Panc1 (cell line): ENCODE data around the gene LPP. TPM values are rescaled to one million over a fixed set of nuclear protein-coding genes. Genes with fewer than 3 reads are reported as not detected.

Experiments
- ATAC-seq: fragments of 200-7000 bp; cut with Tn5 transposase; 2 replicates; pipeline ENCODE4 v1.9.1; 2020; ENCODE audit warnings: mild to moderate bottlenecking, moderate library complexity
- BruUV-seq: library from RNA; stranded (reverse); fragments of 400-500 nt; replicated peaks from 2 replicates; lab custom pipeline; 2021; lab: Mats Ljungman, UMichigan
- CTCF ChIA-PET: fragments of 300-600 bp; sonication (Branson Sonifier 250); formaldehyde crosslinking; loops from one replicate; lab custom pipeline; 2022; ENCODE audit warnings: antibody characterized with exemption; lab: Charles Lee
- POLR2A ChIA-PET: fragments of 300-600 bp; sonication (Branson Sonifier 250); formaldehyde crosslinking; loops from one replicate; lab custom pipeline; 2022; ENCODE audit warnings: antibody characterized with exemption; lab: Charles Lee
- DNase-seq: peaks from one replicate; pipeline ENCODE4 v3.0.0-alpha.2; 2010; ENCODE audit warnings: low read depth, low spot score
- H3K27ac ChIP-seq: 2 replicates; pipeline ENCODE4 v1.5.1; 2011; ENCODE audit warnings: mild to moderate bottlenecking, low read length, inconsistent platforms
- H3K27me3 ChIP-seq: fragments of 200-500 bp; sonication (Bioruptor generic); 2 replicates; pipeline ENCODE4 v1.6.0; 2014; ENCODE audit warnings: low read length, inconsistent platforms; ENCODE audit not compliant: control insufficient read depth, insufficient read depth
- H3K36me3 ChIP-seq: fragments of 200-500 bp; sonication (Bioruptor generic); 2 replicates; pipeline ENCODE4 v1.5.1; 2014; ENCODE audit warnings: inconsistent platforms, mild to moderate bottlenecking, low read length, moderate library complexity; ENCODE audit not compliant: control insufficient read depth, insufficient read depth
- H3K4me1 ChIP-seq: 2 replicates; pipeline ENCODE4 v1.5.1; 2011; ENCODE audit warnings: inconsistent platforms, mild to moderate bottlenecking, low read length, moderate library complexity; ENCODE audit not compliant: control insufficient read depth, insufficient read depth
- H3K4me3 ChIP-seq, 2 experiments: 2 replicates each; pipeline ENCODE4 v1.5.1; 2011 to 2012; ENCODE audit warnings: low read depth in 2 of 2, low read length in 2 of 2, mild to moderate bottlenecking in 2 of 2, inconsistent platforms in 1 of 2, moderate library complexity in 1 of 2
- H3K9me3 ChIP-seq: fragments of 200-500 bp; sonication (Bioruptor generic); 2 replicates; pipeline ENCODE4 v1.5.1; 2014; ENCODE audit warnings: low read depth, mild to moderate bottlenecking, inconsistent platforms, low read length, moderate library complexity; ENCODE audit not compliant: control insufficient read depth, insufficient read depth
- POLR2AphosphoS5 ChIP-seq: IDR thresholded peaks from 2 replicates; pipeline ENCODE4 v1.6.1; 2012; ENCODE audit warnings: mild to moderate bottlenecking, low read depth, low read length, moderate library complexity
- REST ChIP-seq, 2 experiments: IDR thresholded peaks; 2 replicates each; pipeline ENCODE4 v1.6.1; 2011 to 2012; ENCODE audit warnings: low read depth in 2 of 2, control low read depth in 1 of 2, low read length in 1 of 2, mild to moderate bottlenecking in 1 of 2, moderate library complexity in 1 of 2; ENCODE audit not compliant: insufficient read depth in 1 of 2
- SIN3A ChIP-seq: IDR thresholded peaks from 2 replicates; pipeline ENCODE4 v1.6.1; 2012; ENCODE audit warnings: low read depth, mild to moderate bottlenecking, low read length, moderate library complexity, borderline replicate concordance; ENCODE audit not compliant: insufficient read depth
- TCF7L2 ChIP-seq: IDR thresholded peaks from 2 replicates; pipeline ENCODE4 v1.6.1; 2011; ENCODE audit warnings: mild to moderate bottlenecking, low read depth, low read length, inconsistent platforms
- in situ Hi-C: cut with HindIII; loops from 2 replicates; pipeline ENCODE4 v1.10.0; 2016; ENCODE audit warnings: low sequenced_read_pairs, low pct_unique_long_range_greater_than_20kb
- intact Hi-C: fragments of 100-400 bp; cut with micrococcal nuclease; formaldehyde crosslinking; loops from one replicate; pipeline ENCODE4 v1.10.0; 2022; ENCODE audit not compliant: unreplicated experiment
- total RNA-seq: library from RNA; stranded (reverse); gene quantifications from one replicate; pipeline ENCODE4 v1.2.1, GENCODE V29; 2021; ENCODE audit not compliant: unreplicated experiment
- TF ChIP-seq, protein P1 (sequence below): fragments of 450-650 bp; IDR thresholded peaks from 2 replicates; pipeline ENCODE4 v1.5.1; 2017; ENCODE audit warnings: mild to moderate bottlenecking

LPP gene
- total RNA-seq, 1 experiment from 2014 or later = 90.0 TPM

DNA sequence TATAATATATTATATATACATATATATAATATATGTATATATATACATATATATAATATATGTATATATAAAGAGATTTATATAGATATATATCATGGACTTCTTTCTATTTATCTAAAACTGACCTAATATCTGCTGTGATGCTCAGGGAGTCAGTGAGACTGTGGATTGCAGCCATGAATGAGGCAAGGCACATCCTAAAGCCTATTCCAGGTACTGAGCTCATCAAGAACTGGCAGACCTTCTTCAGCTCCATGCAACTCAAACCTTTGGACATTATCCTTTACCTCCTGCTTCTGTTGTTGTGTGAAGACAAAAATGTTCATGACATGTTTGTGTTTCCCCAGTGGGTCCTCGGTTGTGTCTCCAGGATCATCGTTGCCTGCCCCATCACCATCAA is 7.7 kb upstream of the LPP start:
- Histone ChIP-seq H3K4me3 (no peak overlapping the region), H3K36me3 (no peaks in the 10 kb centered on the region), H3K27me3 (no peaks in the 10 kb centered on the region), H3K4me1 (no peaks in the 10 kb centered on the region), H3K27ac (no peak overlapping the region), H3K9me3 (no peaks in the 10 kb centered on the region)
- intact Hi-C loops = no loop called here
- in situ Hi-C loops = no loop called here
- POLR2A ChIA-PET = no interaction called here
- no peak for DNase-seq
- CTCF ChIA-PET = no interaction called here
- TF ChIP-seq TCF7L2 (no peak), SIN3A (no peak), POLR2AphosphoS5 (no peak), REST (IDR thresholded peaks at IDR 0.05; ENCODE audit: insufficient read depth in 1 of 2, low read depth in 2 of 2, low read length in 1 of 2) (no peak)
- TF ChIP-seq, protein P1, sequence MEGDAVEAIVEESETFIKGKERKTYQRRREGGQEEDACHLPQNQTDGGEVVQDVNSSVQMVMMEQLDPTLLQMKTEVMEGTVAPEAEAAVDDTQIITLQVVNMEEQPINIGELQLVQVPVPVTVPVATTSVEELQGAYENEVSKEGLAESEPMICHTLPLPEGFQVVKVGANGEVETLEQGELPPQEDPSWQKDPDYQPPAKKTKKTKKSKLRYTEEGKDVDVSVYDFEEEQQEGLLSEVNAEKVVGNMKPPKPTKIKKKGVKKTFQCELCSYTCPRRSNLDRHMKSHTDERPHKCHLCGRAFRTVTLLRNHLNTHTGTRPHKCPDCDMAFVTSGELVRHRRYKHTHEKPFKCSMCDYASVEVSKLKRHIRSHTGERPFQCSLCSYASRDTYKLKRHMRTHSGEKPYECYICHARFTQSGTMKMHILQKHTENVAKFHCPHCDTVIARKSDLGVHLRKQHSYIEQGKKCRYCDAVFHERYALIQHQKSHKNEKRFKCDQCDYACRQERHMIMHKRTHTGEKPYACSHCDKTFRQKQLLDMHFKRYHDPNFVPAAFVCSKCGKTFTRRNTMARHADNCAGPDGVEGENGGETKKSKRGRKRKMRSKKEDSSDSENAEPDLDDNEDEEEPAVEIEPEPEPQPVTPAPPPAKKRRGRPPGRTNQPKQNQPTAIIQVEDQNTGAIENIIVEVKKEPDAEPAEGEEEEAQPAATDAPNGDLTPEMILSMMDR = no peak
- no peak for ATAC-seq
- no TSS peak for BruUV-seq

GRCh38 chr3:188147782-188148181 is 6.2 kb upstream of the LPP start:
- TF ChIP-seq TCF7L2 (no peak), POLR2AphosphoS5 (no peak), SIN3A (no peak), REST (IDR thresholded peaks at IDR 0.05; ENCODE audit: insufficient read depth in 1 of 2, low read depth in 2 of 2, low read length in 1 of 2) (no peak)
- TF ChIP-seq, protein P1 = no peak
- DNase-seq = no peak
- Histone ChIP-seq H3K36me3 (no peaks in the 10 kb centered on the region), H3K4me1 (peaks cover 6% of the 10 kb centered on the region), H3K27me3 (no peaks in the 10 kb centered on the region), H3K27ac (no peak overlapping the region), H3K4me3 (no peak overlapping the region), H3K9me3 (no peaks in the 10 kb centered on the region)
- POLR2A ChIA-PET = no interaction called here
- CTCF ChIA-PET = no interaction called here
- no TSS peak for BruUV-seq
- intact Hi-C loops (no loop called here), in situ Hi-C loops (no loop called here)
- ATAC-seq = no peak
